ENCODE results near the gene LITAF.

Gene LITAF

DNA sequence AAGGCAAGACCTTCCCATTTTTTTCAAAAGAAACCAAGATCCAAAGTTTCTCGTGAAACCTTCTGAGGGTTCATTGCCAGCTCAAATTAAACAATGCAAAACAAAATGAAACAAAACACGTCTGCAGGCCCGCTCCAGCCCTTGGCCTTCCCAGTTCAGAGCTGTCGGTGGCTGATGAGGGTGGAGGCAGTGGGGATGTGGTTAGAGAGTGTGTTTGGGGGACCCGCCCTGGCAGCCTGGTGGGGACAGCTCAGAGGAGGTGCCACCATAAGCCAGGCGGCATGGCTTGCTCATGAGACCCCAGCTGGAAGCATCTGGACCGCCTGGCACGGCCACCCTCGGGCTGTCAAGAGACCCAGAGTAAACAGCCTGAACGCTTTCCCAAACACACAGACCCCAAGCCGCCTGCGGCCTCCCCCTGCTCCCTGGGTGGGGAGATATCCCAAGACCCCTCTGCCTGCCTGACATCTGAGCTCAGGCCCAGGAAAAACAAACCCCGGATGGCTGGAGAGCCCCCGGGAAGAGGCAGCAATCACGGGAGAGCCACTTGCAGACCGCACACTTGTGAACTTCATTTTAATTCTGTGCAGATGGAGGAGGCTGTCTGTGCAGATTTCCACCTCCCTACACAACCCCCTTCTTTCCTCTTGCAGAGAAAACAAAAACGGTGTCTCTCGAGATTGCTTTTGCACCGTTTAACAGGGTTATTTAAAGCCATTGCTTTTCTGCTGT lies 35.4 kb upstream of the LITAF start:
- H3K4me3 ChIP-seq, result peak overlapping the region in 2 of 7 experiments; percentile 11

DNA sequence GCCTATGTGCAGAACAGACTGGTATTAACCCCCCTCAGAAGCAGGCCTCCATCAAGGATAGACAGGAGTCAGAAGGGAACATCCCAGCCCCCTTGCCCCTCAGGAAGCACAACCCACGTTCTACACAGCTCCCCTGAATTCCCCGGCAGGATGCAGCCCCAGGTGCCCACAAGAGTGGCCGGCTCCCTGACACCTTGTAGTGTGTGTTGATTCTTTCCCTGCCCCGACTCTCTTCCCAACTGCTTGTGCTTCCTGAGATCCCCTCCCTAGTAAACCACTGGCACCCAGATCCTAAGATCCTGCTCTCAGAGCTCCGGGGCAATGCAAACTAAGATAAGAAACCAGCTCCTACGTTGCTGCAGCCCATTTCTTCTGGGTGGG lies 34.8 kb upstream of the LITAF start:
- peak overlapping the region in 1 of 7 experiments; percentile 11 for H3K4me3 ChIP-seq
- H3K27ac ChIP-seq, result peak overlapping the region in 18 of 21 experiments; percentile 24 to 96 (median 74)

More for the DNA sequence above, 35.4 kb upstream of the LITAF start:
- H3K27ac ChIP-seq, result peak overlapping the region in 20 of 21 experiments; percentile 24 to 96 (median 72)

DNA sequence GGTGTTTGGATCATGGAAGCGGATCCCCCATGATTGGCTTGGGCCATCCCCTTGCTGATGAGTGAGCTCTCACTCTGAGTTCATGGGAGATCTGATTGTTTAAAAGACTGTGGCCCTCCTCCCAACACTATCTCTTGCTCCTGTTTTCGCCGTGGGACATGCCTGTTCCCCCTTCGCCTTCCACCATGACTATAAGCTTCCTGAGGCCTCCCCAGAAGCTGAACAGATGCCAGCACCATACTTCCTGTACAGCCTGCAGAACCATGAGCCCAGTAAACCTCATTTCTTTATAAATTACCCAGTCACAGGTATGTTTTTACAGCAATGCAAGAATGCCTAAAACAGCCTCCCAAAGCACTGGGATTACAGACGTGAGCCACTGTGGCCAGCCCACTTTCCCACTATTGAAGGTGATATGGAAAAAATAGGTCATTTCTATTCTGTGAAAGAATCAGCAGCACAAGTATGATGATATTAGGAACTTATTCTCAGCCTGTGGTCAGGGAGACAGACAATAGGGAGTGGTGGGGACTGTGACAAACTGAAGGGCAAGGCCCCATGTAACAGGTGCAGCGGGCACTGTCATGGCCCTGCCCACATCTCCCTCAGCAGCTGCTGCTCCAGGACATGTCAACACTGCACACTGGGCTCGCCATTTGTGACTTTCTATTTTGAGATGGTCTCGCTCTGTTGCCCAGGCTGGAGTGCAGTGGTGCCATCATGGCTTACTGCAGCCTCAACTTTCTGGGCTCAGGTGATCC lies 33.7 kb upstream of the LITAF start:
- Histone ChIP-seq H3K4me3 (no peak overlapping the region), H3K27ac (peak overlapping the region in 4 of 21 experiments; percentile 25 to 96 (median 80))

DNA sequence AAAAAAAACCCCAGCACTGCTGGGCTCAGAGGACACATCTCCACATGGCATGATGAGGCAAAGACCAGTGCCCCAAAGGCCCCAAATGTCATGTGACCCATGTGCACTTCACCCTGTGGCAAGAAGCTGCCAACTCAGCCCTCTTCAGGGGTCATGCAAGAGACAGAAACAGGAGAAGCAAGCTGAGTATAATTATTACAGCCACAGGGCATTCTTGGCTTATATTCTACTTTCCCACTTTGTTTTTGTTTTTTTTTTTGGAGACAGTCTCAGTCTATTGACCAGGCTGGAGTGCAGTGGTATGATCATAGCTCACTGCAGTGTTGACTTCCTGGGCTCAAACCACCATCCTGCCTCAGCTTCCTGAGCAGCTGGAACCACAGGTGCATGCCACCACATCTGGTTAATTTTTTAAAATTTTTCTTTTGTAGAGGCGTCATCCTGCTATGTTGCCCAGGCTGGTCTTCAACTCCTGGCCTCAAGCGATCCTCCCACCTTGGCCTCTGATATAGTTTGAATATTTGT lies 32.7 kb upstream of the LITAF start:
- Histone ChIP-seq H3K27ac (peak overlapping the region in 17 of 21 experiments; percentile 1 to 96 (median 41)), H3K4me3 (no peak overlapping the region)

DNA sequence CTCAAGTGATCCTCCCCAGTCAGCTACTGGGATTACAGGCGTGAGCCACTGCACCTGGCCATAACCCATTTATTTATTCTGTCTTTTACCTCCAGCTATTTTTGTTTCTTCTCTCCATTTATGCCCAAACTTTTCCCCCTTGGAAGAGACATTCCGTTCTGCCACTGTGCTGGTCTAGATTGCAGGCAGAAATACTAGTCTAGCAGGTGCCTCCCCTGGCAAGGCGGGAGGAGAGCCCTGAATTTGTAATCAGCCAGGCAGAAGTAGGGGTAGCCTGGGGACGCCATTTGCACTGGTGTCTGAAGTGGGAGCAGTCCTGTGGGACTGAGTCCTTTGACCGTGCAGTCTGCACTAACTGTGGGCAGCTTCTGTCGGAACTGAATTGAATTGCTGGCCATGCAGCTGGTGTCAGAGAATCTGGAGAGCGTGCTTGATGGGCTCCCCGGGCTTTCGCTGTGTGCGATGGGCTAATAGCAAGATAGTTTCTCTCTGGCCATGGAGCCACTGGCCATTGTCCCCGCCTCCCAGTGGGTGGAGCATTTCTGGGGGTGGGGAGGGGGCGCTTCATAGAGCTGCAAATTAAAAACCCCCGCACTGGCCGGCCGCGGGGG lies 31.5 kb upstream of the LITAF start:
- no peak overlapping the region for H3K4me3 ChIP-seq
- H3K27ac ChIP-seq, result peak overlapping the region in 10 of 21 experiments; percentile 7 to 96 (median 33)

DNA sequence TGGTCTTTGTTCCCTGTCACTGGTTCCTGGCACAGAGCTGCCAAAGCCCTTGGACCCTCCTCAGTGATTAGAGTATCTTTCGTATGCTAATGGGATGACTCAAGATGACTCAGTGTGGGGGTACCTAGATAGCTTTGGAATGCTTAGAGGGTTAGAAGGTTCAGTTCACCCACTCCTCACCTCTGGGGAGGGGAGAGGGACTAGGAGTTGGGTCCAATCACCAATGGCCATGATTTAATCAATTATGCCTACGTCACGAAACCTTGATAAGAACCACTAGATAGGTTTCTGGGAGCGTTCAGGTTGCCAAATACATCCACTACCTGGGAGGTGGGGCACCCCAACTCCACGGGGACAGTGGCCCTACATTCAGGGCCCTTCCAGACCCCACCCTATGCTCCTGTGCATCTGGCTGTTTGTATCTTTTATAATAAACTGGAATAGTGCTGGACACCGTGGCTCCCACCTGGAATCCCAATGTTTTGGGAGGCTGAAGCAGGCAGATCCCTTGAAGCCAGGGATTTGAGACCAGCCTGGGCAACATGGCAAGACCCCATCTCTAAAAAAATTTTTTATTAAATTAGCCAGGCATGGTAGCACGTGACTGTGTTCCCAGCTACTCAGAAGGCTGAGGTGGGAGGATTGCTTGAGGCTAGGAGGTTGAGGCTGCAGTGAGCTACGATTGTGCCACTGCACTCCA lies 29.2 kb upstream of the LITAF start:
- Histone ChIP-seq H3K27ac (no peak overlapping the region), H3K4me3 (no peak overlapping the region)

DNA sequence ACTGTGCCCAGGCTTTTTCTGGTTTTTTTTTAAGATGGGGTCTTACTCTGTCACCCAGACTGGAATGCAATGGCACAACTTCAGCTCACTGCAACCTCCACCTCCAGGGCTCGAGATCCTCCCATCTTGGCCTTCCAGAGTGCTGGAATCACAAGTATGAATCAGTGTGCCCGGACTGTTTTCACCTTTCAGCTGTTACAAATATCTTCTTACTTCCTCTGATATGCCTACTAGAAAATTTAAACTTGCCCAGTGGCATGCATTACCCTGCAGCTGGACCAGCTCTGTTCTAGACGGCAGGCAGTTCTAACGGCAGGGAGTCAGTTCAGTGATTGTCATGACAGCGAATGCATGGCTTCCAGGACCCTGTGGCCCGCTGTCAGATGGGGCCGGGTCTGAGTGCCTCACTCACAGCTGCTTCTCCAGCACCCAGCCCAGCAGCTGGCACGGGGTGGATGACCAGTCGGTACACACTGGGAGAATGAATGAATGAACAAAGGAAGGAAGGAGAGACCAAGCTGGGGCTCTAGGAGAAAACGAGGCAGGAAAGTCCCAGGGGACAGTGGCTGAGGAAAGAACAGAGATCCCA lies 28.0 kb upstream of the LITAF start:
- peak overlapping the region in 10 of 21 experiments; percentile 1 to 85 (median 72) for H3K27ac ChIP-seq
- no peak overlapping the region for H3K4me3 ChIP-seq

DNA sequence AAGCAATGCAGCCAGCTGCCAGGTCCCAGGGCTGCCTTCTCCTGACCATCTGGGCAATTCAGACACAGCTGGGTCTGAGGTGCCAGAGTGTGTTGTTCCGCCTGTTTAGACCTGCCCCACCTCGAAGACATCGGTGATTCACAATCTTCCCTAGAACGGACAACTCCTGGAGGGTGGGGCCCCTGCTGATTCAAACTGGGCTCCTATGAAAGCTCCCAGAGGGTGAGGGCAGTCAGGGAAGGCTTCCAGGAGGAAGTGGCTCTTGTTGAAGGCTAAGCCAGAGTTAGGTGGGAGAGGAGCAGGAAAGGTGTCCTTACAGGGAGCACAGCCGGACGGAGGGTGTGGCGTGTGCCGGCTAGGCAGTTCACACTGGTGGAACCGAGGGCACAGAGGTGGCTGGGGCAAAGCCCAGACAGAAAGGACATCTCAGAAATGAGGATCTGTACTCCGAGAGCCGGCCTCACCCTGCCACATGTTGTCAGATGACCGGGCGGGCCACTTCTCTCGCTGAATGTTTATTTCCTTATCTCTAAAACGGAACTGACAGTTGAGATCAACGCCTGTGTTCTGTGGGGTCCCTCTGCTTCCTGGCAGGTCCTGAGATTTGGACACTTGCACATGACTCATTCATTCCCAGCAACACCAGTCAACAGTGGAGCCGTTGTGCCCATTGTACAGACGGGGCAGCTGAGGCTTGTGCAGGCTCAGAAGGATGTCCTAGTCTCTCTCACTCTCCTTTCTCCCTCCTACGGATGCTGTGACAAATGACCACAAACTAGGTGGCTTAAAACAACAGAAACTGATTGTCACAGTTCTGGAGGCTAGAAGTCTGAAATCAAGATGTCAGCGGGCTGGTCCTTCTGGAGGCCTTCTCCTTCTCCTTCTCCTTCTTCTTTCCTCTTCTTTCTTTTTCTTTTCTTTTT lies 26.9 kb upstream of the LITAF start:
- Histone ChIP-seq H3K27ac (peak overlapping the region in 19 of 21 experiments; percentile 2 to 85 (median 70)), H3K4me3 (no peak overlapping the region)

DNA sequence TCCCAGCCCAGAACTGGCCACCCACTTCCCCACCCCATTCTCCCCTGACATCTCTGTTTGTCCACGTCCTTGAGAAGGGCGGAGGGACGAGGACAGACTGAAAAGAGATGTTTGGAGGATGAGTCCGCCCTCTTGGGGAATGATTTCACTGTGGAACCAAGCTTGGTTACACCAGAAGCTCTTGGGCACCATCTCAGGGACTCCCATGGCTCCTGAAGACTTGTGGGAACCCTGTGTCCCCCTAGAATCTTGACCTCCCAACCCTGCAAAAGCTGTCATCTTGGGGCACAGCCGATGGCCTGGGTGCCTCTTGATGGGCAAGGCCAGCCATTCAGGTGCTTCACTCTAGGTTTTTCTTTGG lies 25.9 kb upstream of the LITAF start:
- Histone ChIP-seq H3K27ac (peak overlapping the region in 18 of 21 experiments; percentile 2 to 85 (median 63)), H3K4me3 (no peak overlapping the region)

DNA sequence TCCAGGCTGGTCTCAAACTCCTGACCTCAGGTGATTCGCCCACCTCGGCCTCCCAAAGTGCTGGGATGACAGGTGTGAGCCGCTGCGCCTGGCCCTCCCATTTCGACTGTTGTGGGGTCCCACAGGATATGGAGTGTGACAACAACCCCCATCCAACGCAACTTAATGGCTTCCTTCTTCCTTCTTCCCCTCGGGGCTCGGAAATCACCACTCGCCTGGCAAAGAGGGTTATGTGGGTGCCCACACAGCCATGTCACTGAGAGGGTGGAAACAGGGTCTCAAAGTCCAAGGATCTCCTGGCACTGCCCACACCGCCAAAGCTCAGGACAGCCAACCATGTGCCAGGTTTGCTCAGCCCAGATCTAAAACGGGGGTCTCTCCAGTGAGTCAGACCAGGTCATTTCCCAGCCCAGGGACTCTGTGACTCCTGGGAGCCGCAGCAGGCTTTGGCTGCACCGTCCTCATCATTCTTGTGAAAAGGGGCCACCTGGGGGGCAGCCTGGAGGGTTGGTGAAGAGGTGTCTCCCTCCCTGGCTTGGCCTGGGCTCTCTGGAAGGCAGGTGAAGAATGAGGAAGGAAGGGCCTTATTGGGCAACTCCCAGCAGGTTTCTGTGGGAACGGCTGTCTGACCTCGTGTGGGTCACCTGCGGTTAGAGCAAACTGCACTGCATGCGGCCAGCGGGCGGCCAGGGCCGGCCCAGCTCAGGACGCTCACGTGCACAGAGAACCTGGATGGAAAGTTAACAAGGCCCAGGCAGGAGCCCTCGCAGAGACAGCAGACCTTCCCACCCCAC lies 25.3 kb upstream of the LITAF start:
- Histone ChIP-seq H3K4me3 (no peak overlapping the region), H3K27ac (peak overlapping the region in 16 of 21 experiments; percentile 18 to 85 (median 60))

DNA sequence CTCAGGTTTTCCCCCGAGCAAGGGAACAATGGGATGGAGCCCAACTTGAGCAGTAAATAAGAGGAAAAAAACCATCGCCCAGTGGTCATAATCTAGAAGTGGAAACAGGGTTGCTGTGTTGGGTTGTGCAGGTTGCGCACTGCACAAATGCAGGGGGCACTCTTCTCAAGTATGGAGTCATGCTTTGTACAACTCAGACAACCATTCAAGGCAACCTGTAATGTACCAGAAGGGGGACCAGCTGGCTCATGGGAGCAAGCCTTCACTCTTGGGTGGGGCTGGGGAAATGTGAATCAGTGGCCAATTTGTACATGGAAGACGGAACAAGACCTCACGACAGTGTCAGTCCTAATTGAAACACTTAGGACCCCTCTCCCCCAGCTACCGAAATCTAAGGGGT lies 23.9 kb upstream of the LITAF start:
- H3K4me3 ChIP-seq, result no peak overlapping the region

DNA sequence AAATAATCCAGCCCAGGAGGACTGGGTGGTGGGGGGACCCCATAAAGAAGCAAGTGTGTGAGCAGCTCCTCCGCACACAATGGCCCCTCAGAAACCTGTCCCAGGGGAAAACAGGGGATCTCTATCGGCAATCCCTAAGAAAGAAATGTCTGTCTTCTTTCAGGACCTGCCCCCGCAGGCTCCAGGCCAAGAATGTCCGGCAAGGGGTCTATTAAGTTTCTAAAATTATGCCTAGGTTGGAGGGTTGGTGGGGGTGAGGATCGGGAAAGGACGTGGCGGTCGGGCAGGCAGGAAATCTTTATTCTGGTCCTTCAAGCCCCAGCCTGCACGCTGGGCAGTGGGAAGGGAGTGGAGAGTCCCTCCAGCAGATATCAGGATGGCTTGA lies 23.4 kb upstream of the LITAF start:
- H3K4me3 ChIP-seq, result no peak overlapping the region
- H3K27ac ChIP-seq, result no peak overlapping the region

More for the DNA sequence above, 23.9 kb upstream of the LITAF start:
- H3K27ac ChIP-seq, result no peak overlapping the region

DNA sequence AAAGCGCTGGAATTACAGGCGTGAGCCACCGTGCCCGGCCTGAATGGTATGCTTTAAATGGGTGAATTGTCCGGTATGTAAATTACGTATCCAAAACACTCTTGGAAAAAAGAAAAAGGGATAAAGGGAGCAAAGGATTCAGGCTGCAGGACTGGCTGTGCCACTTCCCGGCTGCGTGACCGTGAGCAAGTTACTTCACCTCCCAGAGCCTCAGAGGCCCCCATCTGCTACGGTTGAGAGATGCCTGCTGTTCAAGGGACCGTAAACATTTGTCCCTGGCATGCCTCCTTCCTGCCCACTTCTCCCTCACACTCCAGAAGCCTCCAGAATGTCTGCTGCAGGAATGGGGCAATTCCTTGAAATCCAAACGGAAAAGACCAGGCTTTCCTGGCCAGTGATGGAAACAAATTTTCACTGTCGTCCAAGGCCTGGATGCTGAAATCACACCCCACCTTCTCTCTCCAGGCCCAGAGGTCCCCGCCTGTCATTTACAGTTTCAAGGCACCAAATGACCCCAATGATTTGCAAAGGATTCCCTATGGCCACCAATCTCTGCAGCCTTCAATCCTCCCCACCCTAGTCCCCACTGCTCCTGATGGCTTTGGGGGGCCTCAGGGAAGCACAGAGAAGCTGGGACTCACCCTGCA lies 22.9 kb upstream of the LITAF start:
- no peak overlapping the region for H3K4me3 ChIP-seq
- peak overlapping the region in 3 of 21 experiments; percentile 16 to 33 (median 27) for H3K27ac ChIP-seq

DNA sequence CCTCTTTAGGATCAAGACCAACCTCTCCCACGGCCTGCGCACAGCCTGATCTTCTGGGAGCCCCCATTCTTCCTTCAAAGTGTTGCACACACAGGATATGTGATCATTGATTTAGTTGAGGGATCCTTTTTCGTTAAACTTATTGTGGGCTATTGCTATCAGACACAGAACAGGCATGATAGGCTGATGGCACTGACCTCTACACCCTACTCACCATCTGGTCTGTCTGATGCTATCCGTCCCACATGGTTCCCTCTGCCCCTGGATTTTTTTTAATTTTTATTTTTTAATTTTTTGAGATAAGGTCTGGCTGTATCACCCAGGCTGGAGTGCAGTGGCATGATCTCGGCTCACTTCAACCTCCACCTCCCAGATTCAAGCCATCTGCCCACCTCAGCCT lies 19.2 kb upstream of the LITAF start:
- peak overlapping the region in 3 of 21 experiments; percentile 47 to 81 (median 74) for H3K27ac ChIP-seq
- H3K4me3 ChIP-seq, result no peak overlapping the region

DNA sequence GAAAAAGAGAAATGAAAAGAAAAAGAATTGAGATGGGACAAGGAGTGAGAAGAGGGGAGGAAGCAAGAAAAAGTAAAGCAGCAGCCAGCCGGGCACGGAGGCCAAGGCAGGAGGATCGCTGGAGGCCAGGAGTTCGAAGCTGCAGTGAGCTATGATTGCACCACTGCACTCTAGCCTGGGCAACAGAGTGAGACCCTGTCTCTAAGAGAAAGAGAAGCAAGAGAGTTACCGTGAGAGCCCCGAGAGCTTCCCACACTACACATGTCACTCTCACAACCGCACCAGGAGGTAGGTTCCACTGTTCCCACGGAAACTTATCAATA lies 18.8 kb upstream of the LITAF start:
- Histone ChIP-seq H3K4me3 (no peak overlapping the region), H3K27ac (peak overlapping the region in 8 of 21 experiments; percentile 39 to 81 (median 64))

DNA sequence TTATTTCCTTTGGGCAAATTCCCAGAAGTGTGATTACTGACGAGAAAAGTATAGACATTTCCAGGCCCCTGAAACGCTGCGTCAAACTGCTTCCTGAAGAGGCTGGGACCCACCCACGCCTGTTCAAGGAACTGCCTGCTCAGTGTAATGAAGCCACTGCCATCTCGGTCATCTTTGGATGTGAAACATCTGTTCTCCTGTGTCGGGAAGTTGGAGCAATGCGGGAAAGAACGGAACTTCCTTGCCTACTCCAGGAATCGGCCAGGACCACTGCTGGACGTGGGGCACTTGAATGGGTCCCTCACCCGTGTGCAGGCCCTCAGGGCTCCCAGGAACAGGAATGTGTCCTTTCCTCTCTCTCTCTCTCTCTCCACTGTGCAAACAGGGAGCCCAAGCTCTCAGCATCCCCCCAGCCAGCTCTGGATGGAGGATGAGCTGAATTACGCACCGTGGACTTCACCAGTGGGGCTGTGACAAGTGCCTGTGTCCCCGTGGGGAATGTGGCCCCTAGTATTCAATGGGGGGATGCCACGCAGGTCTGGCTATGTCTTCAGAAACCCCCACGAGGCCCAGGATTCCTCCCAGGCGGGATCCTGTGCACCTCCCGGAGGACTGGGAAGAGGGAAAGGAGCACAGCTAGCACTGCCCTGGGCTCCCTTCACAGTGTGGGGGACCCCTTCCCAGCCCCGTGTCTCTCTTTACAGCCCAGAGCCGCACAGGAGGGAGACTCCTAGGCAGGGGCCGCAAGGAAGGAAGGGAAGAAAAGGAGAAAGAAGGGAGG lies 18.3 kb upstream of the LITAF start:
- Histone ChIP-seq H3K27ac (peak overlapping the region in 11 of 21 experiments; percentile 29 to 81 (median 61)), H3K4me3 (no peak overlapping the region)
